Dendritic cell treated with granulocyte-macrophage colony-stimulating factor and Interleukin-4, amounts not matched to agents 40 ng/mL and 50 ng/mL, for 4 days (primary cell): ENCODE measurements around the gene TSEN54.

ENCODE experiments used
- H3K27ac Mint-ChIP-seq: one replicate; pipeline ENCODE4 v1.8.0; 2022; ENCODE audit warnings: mild to moderate bottlenecking, mixed read lengths
- H3K27me3 Mint-ChIP-seq: one replicate; pipeline ENCODE4 v1.8.0; 2022; ENCODE audit warnings: mild to moderate bottlenecking, mixed read lengths
- H3K36me3 Mint-ChIP-seq: one replicate; pipeline ENCODE4 v1.8.0; 2022; ENCODE audit warnings: low read depth, mixed read lengths
- H3K4me1 Mint-ChIP-seq: one replicate; pipeline ENCODE4 v1.8.0; 2022; ENCODE audit warnings: low read depth, mixed read lengths
- H3K4me3 Mint-ChIP-seq: one replicate; pipeline ENCODE4 v1.8.0; 2022; ENCODE audit warnings: mild to moderate bottlenecking, moderate library complexity, mixed read lengths
- H3K9me3 Mint-ChIP-seq: one replicate; pipeline ENCODE4 v1.8.0; 2022; ENCODE audit warnings: mixed read lengths
- intact Hi-C: fragments of 100-400 bp; cut with micrococcal nuclease; formaldehyde crosslinking; loops from one replicate; pipeline ENCODE4 v1.15.0; 2022

TSEN54 gene

GRCh38 chr17:75571197-75571884 lies 55.0 kb downstream of the TSEN54 start:
- Mint-ChIP-seq H3K4me3 (no peak overlapping the region), H3K4me1 (peaks cover 32% of the 10 kb centered on the region), H3K27me3 (no peaks in the 10 kb centered on the region), H3K9me3 (no peaks in the 10 kb centered on the region), H3K27ac (peak overlapping the region; percentile 97), H3K36me3 (no peaks in the 10 kb centered on the region)
- intact Hi-C loops, result no loop called here

DNA sequence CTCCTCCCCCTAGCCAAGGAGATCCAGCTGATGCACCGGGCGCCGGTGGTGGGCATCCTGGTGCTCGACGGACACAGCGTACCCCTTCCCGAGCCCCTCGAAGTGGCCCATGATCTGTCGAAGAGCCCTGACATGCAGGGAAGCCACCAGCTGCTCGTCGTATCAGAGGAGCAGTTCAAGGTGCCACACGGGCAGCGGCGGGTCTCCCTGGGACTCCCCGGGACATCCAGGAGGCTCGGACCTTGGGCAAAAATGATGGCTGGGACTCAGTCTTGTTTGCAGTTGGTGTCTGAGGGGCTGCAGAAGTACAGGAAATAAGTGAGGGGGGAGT lies 55.5 kb downstream of the TSEN54 start:
- Mint-ChIP-seq H3K36me3 (no peaks in the 10 kb centered on the region), H3K4me3 (peak overlapping the region; percentile 6), H3K27ac (peak overlapping the region; percentile 97), H3K27me3 (no peaks in the 10 kb centered on the region), H3K4me1 (peaks cover 28% of the 10 kb centered on the region), H3K9me3 (no peaks in the 10 kb centered on the region)
- intact Hi-C loops, result no loop called here

DNA sequence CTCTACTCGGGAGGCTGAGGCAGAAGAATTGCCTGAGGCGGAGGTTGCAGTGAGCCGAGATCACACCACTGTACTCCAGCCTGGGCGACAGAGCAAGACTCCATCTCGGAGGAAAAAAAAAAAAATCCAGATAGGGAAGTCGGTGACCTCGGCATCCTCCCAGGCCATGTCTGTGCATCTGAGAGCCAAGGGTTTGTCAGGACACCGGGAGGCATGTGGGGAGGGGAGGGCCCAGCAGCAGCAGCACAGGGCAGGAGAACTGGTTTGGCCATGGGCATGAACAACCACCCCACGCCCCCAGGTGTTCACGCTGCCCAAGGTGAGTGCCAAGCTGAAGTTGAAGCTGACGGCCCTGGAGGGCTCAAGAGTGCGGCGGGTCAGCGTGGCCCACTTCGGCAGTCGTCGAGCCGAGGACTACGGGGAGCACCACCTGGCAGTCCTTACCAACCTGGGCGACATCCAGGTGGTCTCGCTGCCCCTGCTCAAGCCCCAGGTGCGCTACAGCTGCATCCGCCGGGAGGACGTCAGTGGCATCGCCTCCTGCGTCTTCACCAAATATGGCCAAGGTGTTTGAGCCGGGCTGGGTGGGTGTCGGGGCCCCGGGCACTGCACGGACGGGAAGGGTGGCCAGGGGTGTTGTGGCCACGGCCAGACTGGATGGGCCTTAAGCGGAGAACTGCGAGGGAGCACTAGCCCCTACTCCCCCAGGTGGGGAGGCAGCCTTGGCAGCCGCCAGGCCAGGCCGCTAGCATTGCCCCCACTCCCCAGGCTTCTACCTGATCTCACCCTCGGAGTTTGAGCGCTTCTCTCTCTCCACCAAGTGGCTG lies 56.6 kb downstream of the TSEN54 start:
- no peaks in the 10 kb centered on the region for H3K36me3 Mint-ChIP-seq
- H3K27ac Mint-ChIP-seq, result peak overlapping the region; percentile 97
- H3K9me3 Mint-ChIP-seq, result no peaks in the 10 kb centered on the region
- H3K4me1 Mint-ChIP-seq, result peaks cover 26% of the 10 kb centered on the region
- no peak overlapping the region for H3K4me3 Mint-ChIP-seq
- intact Hi-C loops, result no loop called here
- H3K27me3 Mint-ChIP-seq, result no peaks in the 10 kb centered on the region

DNA sequence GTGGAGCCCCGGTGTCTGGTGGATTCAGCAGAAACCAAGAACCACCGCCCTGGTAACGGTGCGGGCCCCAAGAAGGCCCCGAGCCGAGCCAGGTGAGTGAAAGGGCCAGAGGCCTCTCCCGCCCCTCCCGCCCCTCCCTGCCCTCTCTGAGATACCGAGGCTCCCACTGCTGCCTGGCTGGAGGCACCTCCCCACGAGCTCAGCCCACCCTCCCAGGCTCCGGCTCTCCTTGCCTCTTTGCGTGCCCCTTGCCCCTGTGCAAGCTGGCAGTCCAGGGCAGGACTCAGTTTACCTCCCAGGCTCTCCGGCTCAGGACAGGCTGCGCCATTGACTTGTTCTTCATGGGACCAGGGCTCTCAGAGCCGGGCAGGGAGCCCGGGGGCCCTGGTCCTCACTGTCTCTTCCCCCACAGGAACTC lies 57.2 kb downstream of the TSEN54 start:
- H3K27ac Mint-ChIP-seq, result peak overlapping the region; percentile 53

DNA sequence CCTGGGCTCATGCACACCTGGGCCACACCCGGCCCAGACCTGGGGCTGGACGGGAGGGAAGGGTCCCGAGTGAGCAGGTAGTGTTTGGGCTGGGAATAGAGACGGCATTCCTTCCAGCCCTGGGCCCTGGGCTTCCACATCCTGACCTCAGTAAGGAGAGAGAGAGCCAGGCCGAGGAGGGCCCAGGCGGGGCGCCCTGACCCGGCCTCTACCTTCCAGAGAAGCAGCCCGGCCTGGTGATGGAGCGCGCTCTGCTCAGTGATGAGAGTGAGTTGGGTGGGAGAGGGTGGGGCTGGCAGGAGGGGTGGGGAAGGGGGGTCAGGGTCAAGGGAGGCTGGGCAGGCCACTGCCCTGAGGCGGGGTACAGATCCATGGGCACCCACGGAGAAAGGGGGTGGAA lies 57.7 kb downstream of the TSEN54 start:
- Mint-ChIP-seq H3K9me3 (no peaks in the 10 kb centered on the region), H3K4me3 (no peak overlapping the region), H3K27ac (peak overlapping the region; percentile 53), H3K36me3 (no peaks in the 10 kb centered on the region), H3K4me1 (peaks cover 31% of the 10 kb centered on the region), H3K27me3 (no peaks in the 10 kb centered on the region)
- intact Hi-C loops, result no loop called here

More for the DNA sequence above, 57.2 kb downstream of the TSEN54 start:
- no peaks in the 10 kb centered on the region for H3K9me3 Mint-ChIP-seq
- peaks cover 27% of the 10 kb centered on the region for H3K4me1 Mint-ChIP-seq
- H3K27me3 Mint-ChIP-seq, result no peaks in the 10 kb centered on the region
- H3K36me3 Mint-ChIP-seq, result no peaks in the 10 kb centered on the region
- H3K4me3 Mint-ChIP-seq, result no peak overlapping the region
- intact Hi-C loops, result no loop called here
